Stromal cell of bone marrow (primary cell): ENCODE results near the gene MARK3.
"Not testable (repeated sequence)": the region's sequence is repeated elsewhere in the genome, so short reads cannot be mapped to it uniquely, and the experiment has no call there.

ENCODE experiments used
- DNase-seq: peaks from one replicate; pipeline ENCODE4 v3.0.0-alpha.2; 2012; ENCODE audit warnings: low read depth

The MARK3 gene

DNA sequence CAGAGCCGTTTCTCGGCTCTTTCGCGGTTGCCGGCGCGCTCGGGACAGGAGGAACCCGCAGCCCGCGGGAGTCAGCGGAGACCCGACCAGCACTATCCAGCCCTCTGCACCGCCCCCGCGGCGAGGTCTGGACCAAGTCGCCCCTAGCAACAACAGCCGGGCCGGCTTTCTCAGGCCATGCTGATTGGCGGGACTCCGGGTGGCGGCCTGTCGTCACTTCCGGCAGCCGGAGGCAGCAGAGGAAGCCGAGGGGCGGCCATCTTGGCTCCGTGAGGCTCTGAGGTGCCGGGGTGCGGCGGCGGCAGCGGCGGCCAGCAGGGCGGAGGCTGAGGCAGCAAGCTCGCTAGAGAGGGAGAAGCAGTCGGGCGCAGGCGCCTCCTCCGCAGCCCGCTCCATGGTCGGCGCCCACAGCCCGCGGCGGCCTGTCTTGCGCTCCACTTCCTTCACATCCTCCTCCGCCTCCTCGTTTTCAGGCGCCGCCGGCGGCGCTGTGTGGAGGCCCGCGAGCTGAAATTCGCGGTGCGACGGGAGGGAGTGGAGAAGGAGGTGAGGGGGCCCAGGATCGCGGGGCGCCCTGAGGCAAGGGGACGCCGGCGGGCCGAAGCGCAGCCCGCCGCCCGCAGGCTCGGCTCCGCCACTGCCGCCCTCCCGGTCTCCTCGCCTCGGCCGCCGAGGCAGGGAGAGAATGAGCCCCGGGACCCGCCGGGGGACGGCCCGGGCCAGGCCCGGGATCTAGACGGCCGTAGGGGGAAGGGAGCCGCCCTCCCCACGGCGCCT, at the start of gene MARK3:
MARK3 (plus strand) TSS at position 264 of the 777 bp plus-strand sequence. CDS start 615 bp downstream, outside the sequence.
- peak; percentile 95 for DNase-seq

DNA sequence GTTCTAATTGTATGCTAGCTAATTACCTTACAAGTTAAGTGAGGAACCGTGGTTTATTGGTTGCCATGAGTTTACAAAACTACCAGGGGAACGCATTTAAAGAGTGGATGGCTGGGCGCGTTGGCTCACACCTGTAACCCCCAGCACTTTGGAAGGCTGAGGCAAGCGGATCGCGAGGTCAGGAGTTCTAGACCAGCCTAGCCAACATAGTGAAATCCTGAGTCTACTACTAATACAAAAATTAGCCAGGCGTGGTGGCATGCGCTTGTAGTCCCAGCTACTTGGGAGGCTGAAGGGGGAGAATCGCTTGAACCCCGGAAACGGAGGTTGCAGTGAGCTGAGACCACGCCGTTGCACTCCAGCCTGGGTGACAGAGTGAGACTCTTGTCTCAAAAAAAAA, 49.0 kb upstream of the MARK3 start:
- DNase-seq = no peak

DNA sequence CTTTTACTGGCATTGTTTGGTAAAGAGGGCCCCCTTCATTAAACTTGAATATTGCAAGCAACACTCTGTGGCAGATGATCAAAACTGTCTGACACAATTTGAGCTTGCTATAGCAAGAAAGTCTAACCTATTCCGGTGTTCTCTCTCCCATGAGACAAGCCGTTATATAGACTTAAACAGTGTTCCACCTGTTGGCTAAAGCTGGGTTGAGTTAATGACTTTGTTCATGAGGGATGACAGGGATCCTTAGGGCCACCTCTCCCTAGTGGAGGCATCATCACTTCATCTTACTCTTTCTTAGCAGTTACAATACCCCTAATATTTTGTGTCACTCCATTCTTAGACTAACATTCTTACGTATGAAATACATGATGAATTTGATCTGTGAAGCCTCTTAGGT, 47.4 kb upstream of the MARK3 start:
- no peak for DNase-seq

DNA sequence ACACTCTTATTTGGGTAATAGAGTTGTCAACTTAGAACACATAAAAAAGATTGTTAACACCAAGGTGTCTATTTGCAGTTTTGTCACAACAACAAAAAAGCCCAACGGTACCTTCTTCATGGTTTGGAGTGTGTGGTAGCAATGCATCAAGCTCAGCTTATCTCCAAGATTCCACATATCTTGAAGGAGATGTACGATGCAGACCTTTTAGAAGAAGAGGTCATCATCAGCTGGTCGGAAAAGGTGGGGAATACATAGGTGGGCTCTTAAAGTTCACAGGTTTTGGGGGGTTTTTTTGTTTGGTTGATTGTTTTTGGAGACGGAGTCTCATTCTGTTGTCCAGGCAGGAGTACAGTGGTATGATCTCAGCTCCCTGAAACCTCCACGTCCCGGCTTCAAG, 45.7 kb upstream of the MARK3 start:
- DNase-seq = no peak

DNA sequence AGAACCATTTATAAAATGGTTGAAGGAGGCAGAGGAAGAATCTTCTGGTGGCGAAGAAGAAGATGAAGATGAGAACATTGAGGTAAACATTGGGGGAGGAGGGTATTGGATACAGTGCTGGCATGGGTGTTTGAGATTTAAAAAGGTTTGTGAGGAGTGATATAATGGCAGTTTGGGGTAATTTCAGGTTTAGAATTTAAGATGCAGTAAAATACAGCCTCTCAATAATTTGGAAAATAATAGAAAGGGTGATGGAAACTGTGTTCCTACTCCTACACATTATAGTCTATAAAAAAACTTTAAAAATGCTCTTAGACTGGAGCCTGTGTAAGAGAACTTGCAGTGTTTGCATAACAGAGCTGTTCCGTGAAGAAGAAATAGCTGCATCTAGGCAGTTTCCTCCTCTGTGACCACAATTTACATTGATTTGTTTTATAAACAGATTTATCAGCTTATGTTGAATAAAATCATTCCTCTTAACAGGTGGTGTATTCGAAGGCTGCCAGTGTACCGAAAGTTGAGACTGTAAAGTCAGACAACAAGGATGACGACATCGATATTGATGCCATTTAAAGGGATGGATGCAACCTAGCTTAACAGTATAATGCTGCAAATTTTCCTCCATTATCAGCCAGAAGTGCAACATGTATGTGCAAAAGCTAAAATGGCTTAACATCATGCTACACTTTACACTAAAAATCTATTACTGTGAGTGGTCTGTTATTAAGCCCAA, 44.6 kb upstream of the MARK3 start:
- no peak for DNase-seq

DNA sequence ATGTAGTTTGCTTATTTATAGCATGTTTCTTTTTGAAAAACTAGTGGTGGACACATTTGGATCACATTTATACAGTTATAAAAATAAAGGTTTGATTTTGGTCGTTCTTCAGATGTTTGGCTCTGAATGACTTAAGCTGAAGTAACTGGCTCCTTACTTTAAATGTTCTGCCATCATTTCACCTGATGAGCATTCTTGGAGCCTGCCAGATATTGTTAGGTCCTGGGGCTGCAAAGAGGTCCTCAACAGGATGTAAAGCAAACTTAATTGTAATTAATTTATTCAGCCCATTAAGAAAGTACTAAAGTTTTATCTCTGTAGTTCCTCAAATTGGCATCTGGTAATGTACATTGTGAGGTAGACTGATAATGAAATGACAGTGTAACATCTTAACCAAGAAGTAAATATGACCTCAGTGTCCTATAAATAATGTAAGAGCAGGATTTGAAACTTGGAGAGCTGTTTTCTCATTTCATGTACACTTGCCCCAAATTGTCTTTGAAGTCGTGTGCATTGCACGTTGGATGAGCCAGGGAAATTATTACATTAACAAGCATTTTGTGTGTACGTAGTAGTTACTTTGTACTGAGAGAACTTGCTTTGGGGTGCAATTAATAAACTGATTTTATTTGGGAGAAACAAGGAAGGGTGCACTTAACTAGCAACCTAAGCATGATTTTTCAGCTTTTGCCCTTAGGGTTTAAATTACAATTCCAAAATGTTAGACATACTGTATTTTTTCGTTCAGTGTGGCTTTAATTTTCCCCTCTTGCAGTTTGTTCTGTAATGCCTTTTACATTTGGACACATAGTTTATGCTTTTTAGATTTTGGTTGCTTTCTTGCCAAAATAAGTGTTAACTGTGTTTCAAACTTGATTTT, 43.7 kb upstream of the MARK3 start:
- DNase-seq = no peak

DNA sequence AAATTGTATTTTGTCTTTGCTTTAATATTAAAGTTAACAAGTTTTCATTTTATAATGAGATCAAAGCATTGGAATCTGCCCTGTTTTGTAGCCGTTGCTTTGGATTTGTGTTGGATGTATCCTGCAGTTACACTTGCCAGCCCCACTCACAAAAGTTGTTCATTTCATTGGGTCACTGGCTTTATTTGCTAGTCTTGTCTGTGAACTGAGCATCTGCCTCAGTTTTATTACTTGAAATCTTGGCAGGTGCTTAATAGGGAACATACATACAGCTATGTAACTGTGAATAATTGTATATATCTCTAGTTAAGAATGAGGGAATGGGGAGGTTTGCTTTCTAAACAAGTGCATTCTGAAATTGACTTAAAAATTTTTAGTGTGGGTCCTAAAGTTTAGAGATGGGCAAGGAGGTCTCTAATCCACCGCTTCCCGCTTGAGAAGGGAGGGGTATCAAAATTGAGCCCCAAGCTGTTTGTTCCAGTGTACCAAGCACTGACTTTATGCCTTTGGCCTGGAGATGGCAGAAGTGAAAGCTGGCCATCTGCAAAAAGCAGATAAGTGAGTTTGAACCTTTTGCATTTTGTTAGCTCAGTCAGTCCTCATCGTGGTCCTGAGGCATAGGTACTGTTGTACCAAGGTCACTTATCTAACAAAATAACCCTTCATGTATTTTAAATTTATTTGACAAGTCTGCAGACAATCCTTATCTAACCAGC, 41.9 kb upstream of the MARK3 start:
- no peak for DNase-seq

DNA sequence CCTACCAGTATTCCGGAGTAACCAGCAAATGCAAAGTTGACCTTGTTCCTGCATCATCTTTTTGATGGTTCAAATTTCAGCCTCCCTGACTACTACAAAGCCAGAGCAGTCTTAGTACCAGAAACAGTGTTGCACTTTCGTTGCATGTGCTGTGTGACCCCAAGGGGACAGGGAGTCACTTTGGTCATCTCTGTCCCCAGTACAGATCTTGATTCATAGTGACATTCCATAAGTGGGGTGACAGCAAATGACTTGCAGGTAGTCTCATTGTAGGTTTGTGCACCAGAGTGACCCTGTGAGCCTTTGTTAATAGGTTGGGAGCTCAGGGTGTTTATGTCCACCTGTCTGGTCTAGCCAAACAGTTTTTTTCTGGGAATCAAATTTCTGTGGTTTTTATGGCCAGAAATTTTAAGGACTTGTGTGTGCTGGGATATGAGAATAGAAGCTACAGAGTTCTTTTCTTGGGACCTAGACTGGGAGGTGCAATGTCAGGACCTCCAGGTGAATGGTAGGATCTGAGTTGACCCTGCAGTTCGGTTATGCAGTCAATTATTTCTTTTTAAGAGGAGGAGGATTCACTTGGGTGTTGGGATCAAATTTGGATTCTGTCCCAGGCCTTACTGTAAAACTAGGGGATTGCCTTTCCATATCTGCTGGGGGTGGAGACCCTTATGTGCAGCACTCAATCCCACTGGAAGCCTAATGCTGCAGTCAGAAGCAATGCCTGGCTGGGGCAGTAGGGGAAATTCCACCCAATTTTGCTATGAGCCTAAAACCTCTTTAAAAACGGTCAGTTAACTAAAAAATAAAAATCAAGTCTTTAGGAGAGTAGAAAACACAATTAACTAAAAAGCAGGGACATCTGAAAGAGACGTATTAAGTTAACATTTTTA, 41.1 kb upstream of the MARK3 start:
- DNase-seq = no peak

DNA sequence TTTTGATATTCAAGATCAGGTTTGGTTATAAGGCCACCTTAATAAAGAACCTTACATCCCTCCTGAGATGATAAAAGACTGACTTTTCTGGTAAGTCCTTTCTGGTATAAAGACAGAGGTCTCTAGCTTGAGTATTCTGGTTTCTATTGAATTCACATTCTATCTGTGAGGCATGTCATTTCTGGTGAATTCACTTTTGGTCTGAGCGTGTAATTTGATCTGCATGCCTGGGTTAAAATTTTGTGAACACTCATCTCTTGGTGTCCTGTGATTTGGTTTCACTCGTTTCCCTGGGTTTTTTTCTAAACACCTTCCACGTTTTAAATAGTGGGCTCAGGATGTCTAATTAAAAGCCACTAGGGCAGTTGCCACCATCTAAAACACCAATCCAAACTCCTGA, 38.9 kb upstream of the MARK3 start:
- peak; percentile 56 for DNase-seq

DNA sequence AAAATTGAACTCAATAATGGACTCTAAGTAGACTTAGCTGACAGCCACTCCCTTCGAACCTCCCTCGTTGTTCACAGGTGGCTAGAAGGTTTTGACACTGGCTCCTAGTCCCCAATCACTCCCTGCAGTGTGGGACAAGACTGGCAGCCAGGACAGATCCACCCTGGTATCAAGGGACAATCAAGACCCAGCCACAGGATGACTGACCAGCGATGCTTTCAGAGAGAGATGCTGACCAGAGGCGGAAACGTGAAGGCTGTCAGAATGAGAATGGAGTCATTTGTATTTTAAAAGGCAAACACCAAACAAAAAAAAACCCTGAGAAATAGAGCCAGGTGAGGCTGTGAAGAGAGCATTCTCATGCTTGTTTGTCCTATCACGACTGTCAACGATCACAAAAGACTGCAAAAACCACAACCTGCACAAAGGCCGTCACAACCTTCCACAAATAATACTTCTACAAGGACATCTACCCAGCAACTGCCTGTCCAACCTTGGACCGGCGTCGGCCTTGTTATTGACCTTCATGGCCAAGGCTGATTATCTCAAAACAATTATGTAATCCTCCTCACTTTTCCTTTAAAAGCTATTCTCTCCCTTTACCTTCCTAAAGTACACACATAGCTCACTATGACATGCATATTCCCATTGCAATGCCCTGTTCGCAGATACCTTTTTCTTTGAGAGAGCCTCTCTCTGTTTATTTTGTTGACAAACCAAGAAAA, 38.0 kb upstream of the MARK3 start:
- DNase-seq = no peak

DNA sequence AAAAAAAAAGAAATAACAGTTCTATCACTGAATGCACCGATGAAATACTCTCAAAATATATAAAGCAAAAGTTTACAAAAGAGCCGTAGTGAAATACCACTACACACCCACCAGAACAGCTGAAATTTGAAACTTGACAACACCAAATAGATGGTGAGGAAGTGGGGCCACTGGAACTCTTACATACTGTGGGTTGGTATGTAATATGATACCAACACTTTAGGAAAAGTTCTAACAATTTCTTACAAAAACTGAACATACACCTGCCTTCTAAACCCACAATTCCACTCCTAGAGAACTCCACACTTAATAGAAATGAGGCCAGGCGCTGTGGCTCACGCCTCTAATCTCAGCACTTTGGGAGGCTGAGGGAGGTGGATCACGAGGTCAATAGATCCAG, 37.1 kb upstream of the MARK3 start:
- no peak for DNase-seq

DNA sequence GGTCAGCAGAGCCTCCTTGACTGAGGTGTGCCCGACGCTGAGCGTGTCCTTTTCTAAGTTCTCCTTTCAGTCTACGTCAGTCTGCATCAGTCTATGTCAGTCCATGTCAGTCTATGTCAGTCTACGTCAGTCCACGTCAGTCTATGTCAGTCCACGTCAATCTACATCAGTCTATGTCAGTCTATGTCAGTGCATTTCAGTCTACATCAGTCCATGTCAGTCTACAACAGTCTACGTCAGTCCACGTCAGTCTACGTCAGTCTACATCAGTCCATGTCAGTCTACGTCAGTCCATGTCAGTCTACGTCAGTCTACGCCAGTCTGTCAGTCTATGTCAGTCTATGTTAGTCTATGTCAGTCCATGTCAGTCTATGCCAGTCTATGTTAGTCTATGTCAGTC, 35.2 kb upstream of the MARK3 start:
- DNase-seq = no peak

DNA sequence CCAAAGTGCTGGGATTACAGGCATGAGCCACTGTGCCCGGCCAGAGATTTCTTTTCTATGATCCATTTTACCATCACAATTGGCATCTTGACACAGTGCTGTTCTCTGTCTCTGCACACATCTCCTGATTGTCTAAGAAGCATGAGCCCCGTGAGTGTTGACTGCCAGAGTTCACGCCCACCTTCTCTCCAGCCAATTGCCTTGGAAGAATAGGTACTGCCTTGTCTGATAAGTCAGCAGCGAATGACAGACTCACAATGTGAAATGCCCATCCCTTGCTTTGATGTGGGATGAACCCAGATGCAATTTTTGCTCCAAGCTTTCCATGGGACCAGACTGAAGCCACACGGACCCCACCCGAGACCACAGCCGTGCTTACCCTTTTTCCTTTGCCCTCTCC, 31.9 kb upstream of the MARK3 start:
- no peak for DNase-seq

DNA sequence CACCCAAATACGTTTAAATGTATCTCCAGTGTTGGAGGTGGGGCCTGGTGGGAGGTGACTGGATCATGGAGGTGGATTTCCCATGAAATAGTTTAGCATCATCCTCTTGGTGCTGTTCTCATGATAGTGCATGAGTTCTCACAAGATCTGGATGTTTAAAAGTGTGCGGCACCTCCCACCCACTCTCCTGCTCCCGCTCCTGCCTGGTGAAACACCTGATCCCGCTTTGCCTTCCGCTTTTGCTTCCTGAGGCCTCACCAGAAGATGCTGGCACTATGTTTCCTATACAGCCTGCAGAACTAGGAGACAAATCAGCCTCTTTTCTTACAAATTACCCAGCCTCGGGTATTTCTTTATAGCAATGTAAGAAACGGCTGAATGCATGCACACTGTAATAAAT, 31.1 kb upstream of the MARK3 start:
- no peak for DNase-seq

DNA sequence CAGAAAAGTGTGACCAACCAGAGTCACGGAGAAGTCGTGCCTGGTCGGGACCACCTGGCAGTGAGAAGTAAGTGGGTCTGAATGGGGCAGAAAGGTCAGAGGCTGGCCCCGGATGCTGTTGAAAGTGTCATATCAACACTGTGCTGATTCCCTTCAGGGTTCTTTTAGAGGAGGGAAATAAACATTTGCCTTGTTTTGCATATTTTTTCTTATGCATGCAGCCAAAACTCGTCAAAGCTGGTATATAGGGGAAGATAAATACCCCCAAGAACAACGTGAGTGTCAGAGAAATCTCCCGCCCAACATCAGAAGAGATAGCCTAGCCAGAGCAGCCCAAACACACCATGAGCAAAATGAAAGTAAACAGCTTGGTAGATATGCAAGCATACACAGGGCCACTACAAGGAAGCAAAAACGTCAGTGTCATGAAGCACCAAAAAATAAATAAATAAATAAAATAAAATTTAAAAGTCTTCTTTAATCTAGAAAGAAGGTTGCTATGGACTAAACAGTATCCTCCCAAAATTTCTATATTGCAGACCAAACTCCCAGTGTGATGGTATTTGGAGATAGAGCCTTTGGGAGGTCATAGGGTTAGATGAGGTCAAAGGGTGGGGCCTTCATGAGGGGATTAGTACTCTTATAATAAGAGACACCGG, 29.1 kb upstream of the MARK3 start:
- no peak for DNase-seq

DNA sequence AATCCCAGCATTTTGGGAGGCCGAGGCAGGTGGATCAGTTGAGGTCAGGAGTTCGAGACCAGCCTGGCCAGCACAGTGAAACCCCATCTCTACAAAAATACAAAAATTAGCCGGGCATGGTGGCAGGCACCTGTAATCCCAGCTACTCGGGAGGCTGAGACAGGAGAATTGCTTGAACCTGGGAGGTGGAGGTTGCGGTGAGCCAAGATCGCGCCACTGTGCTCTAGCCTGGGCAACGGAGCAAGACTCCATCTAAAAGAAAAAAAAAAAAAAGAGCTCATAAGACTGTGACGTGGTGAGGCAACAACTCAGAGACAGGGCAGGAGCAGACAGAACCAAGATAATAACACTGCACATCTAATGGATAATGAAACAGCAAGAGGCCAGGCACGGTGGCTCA, 27.7 kb upstream of the MARK3 start:
- not testable (repeated sequence) for DNase-seq

DNA sequence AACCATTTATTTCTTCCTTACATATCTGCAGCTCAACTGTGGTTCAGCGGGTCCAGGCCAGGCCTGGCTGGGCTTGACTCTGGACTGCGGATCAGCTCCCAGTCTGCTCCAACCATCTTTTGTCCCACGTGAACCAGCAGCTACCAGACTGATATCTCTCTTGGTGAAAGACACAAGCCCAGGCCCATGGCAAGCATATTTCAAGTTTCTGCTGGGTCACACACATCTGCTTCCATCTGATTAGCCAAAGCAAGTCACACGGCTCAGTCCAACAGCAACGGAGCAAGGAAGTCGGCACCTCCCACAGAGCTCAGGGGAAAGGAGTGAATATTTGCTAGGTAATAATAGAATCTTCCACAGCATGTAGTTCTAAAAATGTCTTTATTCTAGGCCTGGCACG, 24.7 kb upstream of the MARK3 start:
- no peak for DNase-seq

DNA sequence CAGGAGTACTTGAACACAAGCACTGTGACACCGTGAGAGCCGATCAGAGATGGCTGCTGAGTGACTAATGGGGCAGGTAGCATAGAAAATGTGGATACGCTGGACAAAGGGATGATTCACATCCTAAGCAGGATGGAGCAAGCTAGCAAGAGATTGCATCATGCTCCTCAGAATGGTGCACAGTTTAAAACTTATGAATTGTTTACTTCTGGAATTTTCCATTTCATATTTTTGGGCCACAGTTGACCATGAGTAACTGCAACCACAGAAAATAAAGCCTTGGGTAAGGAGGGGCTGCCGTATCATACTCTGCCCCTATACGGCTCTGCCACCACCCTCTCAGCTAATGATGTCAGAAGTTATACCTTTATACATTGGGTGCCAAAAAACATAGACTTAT, 23.3 kb upstream of the MARK3 start:
- peak; percentile 92 for DNase-seq

DNA sequence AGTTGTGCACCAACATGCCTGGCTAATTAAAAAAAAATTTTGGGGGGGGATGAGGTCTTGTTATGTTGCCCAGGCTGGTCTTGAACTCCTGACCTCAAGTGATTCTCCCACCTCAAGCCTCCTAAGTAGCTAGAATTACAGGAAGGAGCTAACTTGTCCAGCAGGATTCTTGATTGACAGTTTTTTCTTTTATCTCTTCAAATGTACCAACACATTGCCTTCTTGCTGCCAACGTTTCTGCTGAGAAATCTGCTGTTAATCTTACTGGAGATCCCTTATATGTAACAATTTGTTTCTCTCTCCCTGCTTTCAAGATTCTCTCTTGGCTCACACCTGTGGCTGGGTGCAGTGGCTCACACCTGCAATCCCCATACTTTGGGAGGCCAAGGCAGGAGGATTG, 22.4 kb upstream of the MARK3 start:
- no peak for DNase-seq

DNA sequence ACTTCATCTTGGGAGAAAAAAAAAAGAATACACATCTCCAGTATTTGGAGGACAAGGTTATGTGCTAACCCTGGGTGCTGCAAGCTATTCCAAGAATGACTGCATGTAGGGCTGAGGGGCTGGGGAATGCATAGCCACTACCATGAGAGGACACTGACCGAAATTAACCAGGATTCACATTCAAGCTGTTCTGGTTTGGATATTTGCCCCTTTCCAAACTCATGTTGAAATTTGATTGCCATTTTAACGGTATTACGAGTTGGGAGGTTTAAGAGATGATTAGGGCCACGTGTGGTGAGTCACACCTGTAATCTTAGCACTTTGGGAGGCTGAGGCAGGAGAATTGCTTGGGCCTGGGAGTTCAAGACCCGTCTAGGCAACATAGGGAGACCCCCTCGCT, 18.5 kb upstream of the MARK3 start:
- DNase-seq = no peak
